ENCODE measurements around the gene B3GNT3. TPM values are rescaled to one million over a fixed set of nuclear protein-coding genes. Genes with fewer than 3 reads are reported as not detected.

The B3GNT3 gene
- total RNA-seq, 1 donor from 2014 or later = not detected

DNA sequence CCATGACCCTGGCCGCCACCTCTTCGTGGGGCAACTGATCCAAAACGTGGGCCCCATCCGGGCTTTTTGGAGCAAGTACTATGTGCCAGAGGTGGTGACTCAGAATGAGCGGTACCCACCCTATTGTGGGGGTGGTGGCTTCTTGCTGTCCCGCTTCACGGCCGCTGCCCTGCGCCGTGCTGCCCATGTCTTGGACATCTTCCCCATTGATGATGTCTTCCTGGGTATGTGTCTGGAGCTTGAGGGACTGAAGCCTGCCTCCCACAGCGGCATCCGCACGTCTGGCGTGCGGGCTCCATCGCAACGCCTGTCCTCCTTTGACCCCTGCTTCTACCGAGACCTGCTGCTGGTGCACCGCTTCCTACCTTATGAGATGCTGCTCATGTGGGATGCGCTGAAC lies 16.7 kb downstream of the B3GNT3 start:
- no peaks in the 10 kb centered on the region for H4K20me1 ChIP-seq (ENCODE audit: low read depth)
- H3K27ac Mint-ChIP-seq = no peak overlapping the region

DNA sequence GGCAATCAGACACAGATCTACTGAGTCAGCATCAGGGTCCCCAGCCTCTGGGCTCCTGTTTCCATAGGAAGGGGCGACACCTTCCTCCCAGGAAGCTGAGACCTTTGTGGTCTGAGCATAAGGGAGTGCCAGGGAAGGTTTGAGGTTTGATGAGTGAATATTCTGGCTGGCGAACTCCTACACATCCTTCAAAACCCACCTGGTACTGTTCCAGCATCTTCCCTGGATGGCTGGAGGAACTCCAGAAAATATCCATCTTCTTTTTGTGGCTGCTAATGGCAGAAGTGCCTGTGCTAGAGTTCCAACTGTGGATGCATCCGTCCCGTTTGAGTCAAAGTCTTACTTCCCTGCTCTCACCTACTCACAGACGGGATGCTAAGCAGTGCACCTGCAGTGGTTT lies 17.2 kb downstream of the B3GNT3 start:
- peaks cover 7% of the 10 kb centered on the region for H3K27me3 Mint-ChIP-seq (ENCODE audit: insufficient read depth, low read depth)
- Histone ChIP-seq H4K20me1 (ENCODE audit: low read depth) (no peaks in the 10 kb centered on the region), H3K9ac (no peak overlapping the region), H3K27me3 (no peaks in the 10 kb centered on the region), H3K36me3 (no peaks in the 10 kb centered on the region), H3K79me2 (ENCODE audit: low read depth) (no peaks in the 10 kb centered on the region), H2AFZ (replicated peaks) (no peak overlapping the region), H3K4me2 (no peak overlapping the region), H3K9me3 (ENCODE audit: low read depth) (no peaks in the 10 kb centered on the region), H3K27ac (no peak overlapping the region), H3F3A (ENCODE audit: low read depth) (no peaks in the 10 kb centered on the region), H3K4me3 (no peak overlapping the region), H3K4me1 (no peaks in the 10 kb centered on the region)
- DNase-seq (ENCODE audit: low spot score) = no peak
- no peak overlapping the region for H3K4me3 Mint-ChIP-seq
- H3K27ac Mint-ChIP-seq = peak overlapping the region; percentile 6
- H3K4me1 Mint-ChIP-seq = no peaks in the 10 kb centered on the region
- no peak for TF ChIP-seq EZH2phosphoT487 (IDR thresholded peaks at IDR 0.05)
- TF ChIP-seq EZH2 (IDR thresholded peaks at IDR 0.05) = no peak
- TF ChIP-seq, protein P1, sequence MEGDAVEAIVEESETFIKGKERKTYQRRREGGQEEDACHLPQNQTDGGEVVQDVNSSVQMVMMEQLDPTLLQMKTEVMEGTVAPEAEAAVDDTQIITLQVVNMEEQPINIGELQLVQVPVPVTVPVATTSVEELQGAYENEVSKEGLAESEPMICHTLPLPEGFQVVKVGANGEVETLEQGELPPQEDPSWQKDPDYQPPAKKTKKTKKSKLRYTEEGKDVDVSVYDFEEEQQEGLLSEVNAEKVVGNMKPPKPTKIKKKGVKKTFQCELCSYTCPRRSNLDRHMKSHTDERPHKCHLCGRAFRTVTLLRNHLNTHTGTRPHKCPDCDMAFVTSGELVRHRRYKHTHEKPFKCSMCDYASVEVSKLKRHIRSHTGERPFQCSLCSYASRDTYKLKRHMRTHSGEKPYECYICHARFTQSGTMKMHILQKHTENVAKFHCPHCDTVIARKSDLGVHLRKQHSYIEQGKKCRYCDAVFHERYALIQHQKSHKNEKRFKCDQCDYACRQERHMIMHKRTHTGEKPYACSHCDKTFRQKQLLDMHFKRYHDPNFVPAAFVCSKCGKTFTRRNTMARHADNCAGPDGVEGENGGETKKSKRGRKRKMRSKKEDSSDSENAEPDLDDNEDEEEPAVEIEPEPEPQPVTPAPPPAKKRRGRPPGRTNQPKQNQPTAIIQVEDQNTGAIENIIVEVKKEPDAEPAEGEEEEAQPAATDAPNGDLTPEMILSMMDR (IDR thresholded peaks at IDR 0.05) = no peak
- no peaks in the 10 kb centered on the region for H3K36me3 Mint-ChIP-seq
- H3K9me3 Mint-ChIP-seq = no peaks in the 10 kb centered on the region

More for the DNA sequence above, 16.7 kb downstream of the B3GNT3 start:
- Mint-ChIP-seq H3K9me3 (no peaks in the 10 kb centered on the region), H3K4me1 (no peaks in the 10 kb centered on the region), H3K27me3 (ENCODE audit: insufficient read depth, low read depth) (peaks cover 7% of the 10 kb centered on the region), H3K36me3 (no peaks in the 10 kb centered on the region), H3K4me3 (no peak overlapping the region)
- no peak for DNase-seq (ENCODE audit: low spot score)
- Histone ChIP-seq H3K9me3 (ENCODE audit: low read depth) (no peaks in the 10 kb centered on the region), H3K27ac (no peak overlapping the region), H3K36me3 (no peaks in the 10 kb centered on the region), H3K4me3 (no peak overlapping the region), H3K9ac (no peak overlapping the region), H3K4me1 (no peaks in the 10 kb centered on the region), H3K27me3 (no peaks in the 10 kb centered on the region), H3F3A (ENCODE audit: low read depth) (no peaks in the 10 kb centered on the region), H3K79me2 (ENCODE audit: low read depth) (no peaks in the 10 kb centered on the region), H2AFZ (replicated peaks) (no peak overlapping the region), H3K4me2 (no peak overlapping the region)
- TF ChIP-seq EZH2 (IDR thresholded peaks at IDR 0.05) = no peak
- TF ChIP-seq EZH2phosphoT487 (IDR thresholded peaks at IDR 0.05) = no peak
- TF ChIP-seq, protein P1 (IDR thresholded peaks at IDR 0.05) = no peak

DNA sequence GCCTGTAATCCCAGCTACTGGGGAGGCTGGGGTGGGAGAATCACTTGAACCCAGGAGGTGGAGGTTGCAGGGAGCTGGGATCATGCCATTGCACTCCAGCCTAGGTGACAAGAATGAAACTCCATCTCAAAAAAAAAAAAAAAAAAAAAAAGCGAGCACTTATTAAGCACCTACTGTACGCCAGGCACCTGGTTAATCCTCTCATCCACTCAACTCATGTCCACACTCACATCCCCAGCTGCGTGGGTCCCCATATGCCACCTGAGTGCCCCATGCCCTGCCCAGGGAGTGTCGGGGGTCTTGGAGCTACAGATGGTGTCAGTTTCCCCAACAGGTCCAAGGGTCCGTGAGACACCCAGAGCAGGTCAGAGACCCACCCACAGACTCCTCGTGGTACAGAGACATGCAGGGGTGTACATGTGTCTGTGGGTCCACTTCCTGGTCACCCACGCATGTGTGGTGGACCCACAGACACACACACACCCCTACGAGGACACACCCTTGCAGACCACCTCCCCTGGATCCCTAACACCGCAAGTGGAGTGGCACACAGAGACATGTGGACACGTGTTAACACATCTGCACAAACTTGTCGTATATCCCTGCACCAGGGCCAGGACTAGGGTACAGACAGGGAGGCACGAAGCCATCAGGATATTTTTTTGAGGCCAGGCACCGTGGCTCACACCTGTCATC lies 22.9 kb downstream of the B3GNT3 start:
- Mint-ChIP-seq H3K4me3 (no peak overlapping the region), H3K27ac (no peak overlapping the region), H3K36me3 (no peaks in the 10 kb centered on the region), H3K9me3 (no peaks in the 10 kb centered on the region), H3K4me1 (no peaks in the 10 kb centered on the region), H3K27me3 (ENCODE audit: insufficient read depth, low read depth) (peaks cover 2% of the 10 kb centered on the region)
- Histone ChIP-seq H4K20me1 (ENCODE audit: low read depth) (no peaks in the 10 kb centered on the region), H3K9ac (no peak overlapping the region), H3K4me1 (no peaks in the 10 kb centered on the region), H3K27me3 (no peaks in the 10 kb centered on the region), H3F3A (ENCODE audit: low read depth) (no peaks in the 10 kb centered on the region), H2AFZ (replicated peaks) (no peak overlapping the region), H3K4me3 (no peak overlapping the region), H3K27ac (no peak overlapping the region), H3K36me3 (no peaks in the 10 kb centered on the region), H3K79me2 (ENCODE audit: low read depth) (no peaks in the 10 kb centered on the region), H3K4me2 (no peak overlapping the region), H3K9me3 (ENCODE audit: low read depth) (no peaks in the 10 kb centered on the region)
- TF ChIP-seq EZH2 (IDR thresholded peaks at IDR 0.05) (no peak), EZH2phosphoT487 (IDR thresholded peaks at IDR 0.05) (no peak)
- TF ChIP-seq, protein P1 (IDR thresholded peaks at IDR 0.05) = no peak
- DNase-seq (ENCODE audit: low spot score) = no peak

Data from neural progenitor cell (in vitro differentiated cells).